ENCODE measurements around the gene HPCAL1. TPM values are rescaled to one million over a fixed set of nuclear protein-coding genes. Genes with fewer than 3 reads are reported as not detected.

Gene HPCAL1
- total RNA-seq, 4 donors from 2014 or later: 29.0 to 56.7 (median 34.5) TPM

DNA sequence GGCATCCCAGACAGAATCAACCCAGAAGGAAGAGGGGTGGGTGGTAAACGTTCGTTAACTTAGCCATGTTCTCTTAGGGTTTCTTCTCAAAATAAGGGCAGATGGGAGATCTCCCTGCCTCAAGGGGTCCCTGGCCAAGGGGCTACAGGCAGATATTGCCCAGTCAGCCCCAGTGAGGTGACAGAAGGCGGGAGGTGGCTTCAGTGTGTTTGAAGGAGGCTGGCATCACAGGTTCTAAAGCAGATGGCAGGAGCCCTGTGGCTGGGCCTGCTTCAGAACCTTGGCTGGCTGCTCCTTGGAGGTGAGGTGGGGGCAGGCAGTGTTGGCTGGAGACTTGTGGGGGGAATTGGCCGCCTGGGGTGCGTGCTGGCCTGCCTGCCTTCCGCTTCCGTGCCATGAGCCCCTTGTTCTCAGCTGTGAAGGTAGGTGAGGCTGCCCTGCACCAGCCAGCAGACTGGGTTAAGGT is 23.5 kb downstream of the HPCAL1 start:
- Histone ChIP-seq H3K27ac (no peak overlapping the region), H3K36me3 (peaks cover 0 to 11% (median 0%) of the 10 kb centered on the region in 3 donors), H3K9me3 (no peaks in the 10 kb centered on the region), H3K4me1 (peaks cover 0 to 46% (median 28%) of the 10 kb centered on the region in 4 donors), H3K4me3 (no peak overlapping the region), H3K27me3 (no peaks in the 10 kb centered on the region)
- TF ChIP-seq EP300 (IDR thresholded peaks at IDR 0.05) (no peak), POLR2A (IDR thresholded peaks at IDR 0.05) (no peak)
- TF ChIP-seq, protein P1, sequence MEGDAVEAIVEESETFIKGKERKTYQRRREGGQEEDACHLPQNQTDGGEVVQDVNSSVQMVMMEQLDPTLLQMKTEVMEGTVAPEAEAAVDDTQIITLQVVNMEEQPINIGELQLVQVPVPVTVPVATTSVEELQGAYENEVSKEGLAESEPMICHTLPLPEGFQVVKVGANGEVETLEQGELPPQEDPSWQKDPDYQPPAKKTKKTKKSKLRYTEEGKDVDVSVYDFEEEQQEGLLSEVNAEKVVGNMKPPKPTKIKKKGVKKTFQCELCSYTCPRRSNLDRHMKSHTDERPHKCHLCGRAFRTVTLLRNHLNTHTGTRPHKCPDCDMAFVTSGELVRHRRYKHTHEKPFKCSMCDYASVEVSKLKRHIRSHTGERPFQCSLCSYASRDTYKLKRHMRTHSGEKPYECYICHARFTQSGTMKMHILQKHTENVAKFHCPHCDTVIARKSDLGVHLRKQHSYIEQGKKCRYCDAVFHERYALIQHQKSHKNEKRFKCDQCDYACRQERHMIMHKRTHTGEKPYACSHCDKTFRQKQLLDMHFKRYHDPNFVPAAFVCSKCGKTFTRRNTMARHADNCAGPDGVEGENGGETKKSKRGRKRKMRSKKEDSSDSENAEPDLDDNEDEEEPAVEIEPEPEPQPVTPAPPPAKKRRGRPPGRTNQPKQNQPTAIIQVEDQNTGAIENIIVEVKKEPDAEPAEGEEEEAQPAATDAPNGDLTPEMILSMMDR (IDR thresholded peaks at IDR 0.05): no peak
- DNase-seq (ENCODE audit: low spot score in 2 of 2): no peak
- 82 to 92% methylated on average over 7 of the region's 7 CpGs for WGBS, 2 donors

DNA sequence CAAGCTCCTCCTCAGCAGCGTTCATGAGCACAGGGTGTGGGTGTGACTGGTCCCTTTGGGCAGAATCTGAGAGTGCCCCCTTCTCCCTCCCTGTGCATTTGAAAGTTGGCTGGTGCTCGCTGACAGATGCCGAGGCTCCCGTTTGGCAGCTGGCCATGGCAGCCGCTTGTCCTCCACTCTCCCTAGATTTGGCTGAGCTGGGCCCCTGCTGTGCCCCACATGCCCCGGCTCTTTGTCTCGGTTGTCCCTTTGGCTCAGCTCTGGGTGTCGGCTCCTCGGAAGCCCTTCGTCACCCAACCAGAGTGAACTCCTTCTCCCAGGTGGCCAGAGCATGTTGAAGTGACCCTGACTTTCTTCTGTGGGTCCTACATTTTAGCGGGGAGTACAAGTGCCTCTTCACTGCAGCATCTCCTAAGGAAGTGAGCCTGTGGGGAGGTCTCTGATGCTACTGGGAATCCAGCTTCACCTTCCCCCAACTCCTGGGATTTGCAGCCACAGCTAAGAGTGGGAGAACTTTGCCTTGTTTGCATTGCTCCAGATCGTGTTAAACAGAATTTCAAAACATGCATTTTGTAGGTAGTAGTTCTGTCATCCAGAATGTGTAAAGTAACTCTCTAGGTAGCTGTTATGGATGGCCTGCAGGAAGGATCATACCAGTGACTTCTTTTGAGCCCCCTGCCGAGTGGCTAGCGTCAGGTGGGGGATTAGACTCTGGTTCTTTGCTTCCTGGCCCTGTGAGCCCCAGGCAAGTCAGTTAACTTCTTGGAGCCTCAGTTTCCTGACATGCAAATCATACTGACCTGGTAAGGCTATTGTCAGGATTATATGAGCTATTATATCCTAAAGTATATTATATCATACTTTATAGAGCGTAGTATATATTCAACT is 24.2 kb downstream of the HPCAL1 start:
- H3K9me3 ChIP-seq: no peaks in the 10 kb centered on the region
- TF ChIP-seq POLR2A (IDR thresholded peaks at IDR 0.05) (no peak), EP300 (IDR thresholded peaks at IDR 0.05) (no peak)
- TF ChIP-seq, protein P1 (IDR thresholded peaks at IDR 0.05): no peak
- no peaks in the 10 kb centered on the region for H3K27me3 ChIP-seq
- WGBS, 2 donors: 54 to 58% methylated on average over 14 of the region's 15 CpGs
- peaks cover 0 to 50% (median 34%) of the 10 kb centered on the region in 4 donors for H3K4me1 ChIP-seq
- H3K36me3 ChIP-seq: peaks cover 0 to 11% (median 0%) of the 10 kb centered on the region in 3 donors
- H3K27ac ChIP-seq: no peak overlapping the region
- no peak for DNase-seq (ENCODE audit: low spot score in 2 of 2)
- H3K4me3 ChIP-seq: no peak overlapping the region

DNA sequence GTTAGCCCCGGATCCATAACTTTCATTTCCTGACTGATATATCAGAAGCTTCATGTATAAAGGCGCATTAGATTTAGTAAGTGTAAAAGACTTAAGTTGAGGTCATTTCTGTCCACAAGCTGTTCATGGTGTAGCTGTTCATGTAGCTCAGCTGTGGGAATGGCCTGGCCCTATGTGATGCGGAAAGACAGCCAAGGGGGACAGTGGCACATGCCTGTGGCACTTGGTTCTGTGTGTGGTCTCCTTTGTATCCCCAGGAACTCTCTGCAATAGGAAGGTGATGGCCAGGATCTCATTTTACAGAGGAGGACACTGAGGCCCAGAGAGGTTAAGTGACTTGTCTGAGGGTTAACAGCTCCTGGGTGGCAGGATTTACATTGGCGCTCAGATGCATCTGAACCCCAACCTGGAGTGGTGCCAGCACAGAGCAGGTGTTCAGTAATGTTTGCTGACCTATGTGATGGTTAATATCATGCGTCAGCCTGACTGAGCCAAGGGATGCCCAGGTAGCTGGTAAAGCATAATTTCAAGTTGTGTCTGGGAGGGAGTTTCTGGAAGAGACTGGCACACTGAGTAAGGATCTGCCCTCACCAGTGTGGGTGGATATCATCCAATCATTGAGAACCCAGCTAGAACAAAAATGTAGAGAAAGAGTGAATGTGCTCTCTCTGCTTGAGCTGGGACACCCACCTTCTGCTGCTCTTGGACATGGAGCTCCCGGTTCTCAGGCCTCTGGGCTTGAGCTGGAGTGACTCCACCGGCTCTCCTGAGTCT is 25.4 kb downstream of the HPCAL1 start:
- Histone ChIP-seq H3K27ac (no peak overlapping the region), H3K9me3 (no peaks in the 10 kb centered on the region), H3K4me1 (peaks cover 0 to 59% (median 42%) of the 10 kb centered on the region in 4 donors), H3K36me3 (no peaks in the 10 kb centered on the region), H3K4me3 (no peak overlapping the region), H3K27me3 (no peaks in the 10 kb centered on the region)
- 71 to 78% methylated on average over 7 of the region's 7 CpGs for WGBS, 2 donors
- no peak for DNase-seq (ENCODE audit: low spot score in 2 of 2)
- TF ChIP-seq EP300 (IDR thresholded peaks at IDR 0.05): no peak
- TF ChIP-seq POLR2A (IDR thresholded peaks at IDR 0.05): no peak
- TF ChIP-seq, protein P1 (IDR thresholded peaks at IDR 0.05): no peak

DNA sequence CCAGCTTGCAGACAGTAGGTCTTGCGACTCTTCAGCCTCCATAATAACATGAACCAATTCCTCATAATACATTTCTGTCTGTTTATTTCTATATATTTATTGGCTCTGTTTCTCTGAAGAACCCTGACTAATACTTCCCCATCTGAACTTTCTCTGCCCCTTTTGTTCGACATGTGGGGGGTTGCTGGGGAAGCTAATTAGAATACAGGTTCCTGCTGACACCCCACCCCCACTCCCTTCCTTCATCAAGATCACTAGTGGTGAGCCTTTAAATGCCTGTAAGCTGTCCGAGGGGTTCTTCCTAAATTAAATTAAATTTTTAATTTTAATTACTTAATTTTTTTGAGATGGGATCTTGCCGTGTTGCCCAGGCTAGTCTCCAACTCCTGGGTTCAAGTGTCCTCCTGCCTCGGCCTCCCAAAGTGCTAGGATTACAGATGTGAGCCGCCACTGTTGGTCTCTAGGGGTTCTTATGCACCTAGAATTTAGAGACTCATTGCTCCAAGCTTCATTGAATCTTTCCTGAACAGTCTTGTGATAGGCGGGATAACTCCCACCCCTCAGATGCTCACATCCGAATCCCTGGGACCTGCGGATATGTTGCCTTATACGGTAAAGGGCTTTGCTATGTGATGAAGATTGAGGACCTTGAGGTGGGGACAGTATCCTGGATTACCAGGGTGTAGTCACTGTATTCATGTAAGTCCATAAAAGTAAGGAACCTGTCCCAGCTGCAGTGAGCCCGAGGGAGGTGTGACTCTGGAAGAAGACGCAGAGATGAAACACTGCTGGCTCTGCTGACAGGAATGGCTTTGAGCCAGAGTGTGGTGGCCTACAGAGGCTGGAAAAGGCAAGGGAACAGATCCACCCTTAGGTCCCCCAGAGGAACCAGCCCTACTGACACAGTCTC is 26.2 kb downstream of the HPCAL1 start:
- no peak for TF ChIP-seq POLR2A (IDR thresholded peaks at IDR 0.05)
- TF ChIP-seq, protein P1 (IDR thresholded peaks at IDR 0.05): no peak
- no peak for TF ChIP-seq EP300 (IDR thresholded peaks at IDR 0.05)
- DNase-seq (ENCODE audit: low spot score in 2 of 2): no peak
- H3K36me3 ChIP-seq: no peaks in the 10 kb centered on the region
- no peaks in the 10 kb centered on the region for H3K9me3 ChIP-seq
- no peaks in the 10 kb centered on the region for H3K27me3 ChIP-seq
- WGBS, 2 donors: 92 to 94% methylated on average over 12 of the region's 12 CpGs
- peaks cover 0 to 60% (median 40%) of the 10 kb centered on the region in 4 donors for H3K4me1 ChIP-seq
- H3K27ac ChIP-seq: peak overlapping the region in 1 of 4 donors; percentile 68
- no peak overlapping the region for H3K4me3 ChIP-seq

Measured in tibial nerve (tissue), 4 donors.